Inferior parietal cortex (tissue), 1 donor: Measurements from ENCODE around the gene MTMR3.
A peak's percentile ranks its signal among the peaks of the same experiment; 100 is the strongest.

Experiments
- DNase-seq: peaks from one replicate; pipeline ENCODE4 v3.0.0-alpha.2; 2016; ENCODE audit errors: extremely low spot score

MTMR3 gene

GRCh38 chr22:30027169-30027568 is 144.2 kb downstream of the MTMR3 start:
- no peak for DNase-seq

- no peak for DNase-seq
Observed at GRCh38 chr22:30027791-30028190, 144.8 kb downstream of the MTMR3 start.

- DNase-seq: peak; percentile 78
Observed at GRCh38 chr22:30028731-30029130, 145.8 kb downstream of the MTMR3 start.

GRCh38 chr22:30029512-30029911 is 146.5 kb downstream of the MTMR3 start:
- DNase-seq: no peak

GRCh38 chr22:30030329-30030728 is 147.4 kb downstream of the MTMR3 start:
- DNase-seq: no peak

- DNase-seq: no peak
Observed at GRCh38 chr22:30031328-30031727, 148.4 kb downstream of the MTMR3 start.

GRCh38 chr22:30031764-30032455 is 148.9 kb downstream of the MTMR3 start:
- no peak for DNase-seq

GRCh38 chr22:30033137-30033536 is 150.2 kb downstream of the MTMR3 start:
- DNase-seq: no peak

GRCh38 chr22:30033901-30034300 is 150.9 kb downstream of the MTMR3 start:
- DNase-seq: no peak

- no peak for DNase-seq
Observed at GRCh38 chr22:30036656-30037055, 153.7 kb downstream of the MTMR3 start.

- no peak for DNase-seq
Observed at GRCh38 chr22:30038219-30038618, 155.2 kb downstream of the MTMR3 start.

GRCh38 chr22:30040499-30041260 is 157.7 kb downstream of the MTMR3 start:
- DNase-seq: no peak

- no peak for DNase-seq
Observed at GRCh38 chr22:30041475-30041874, 158.5 kb downstream of the MTMR3 start.

GRCh38 chr22:30041881-30042280 is 158.9 kb downstream of the MTMR3 start:
- DNase-seq: no peak

- no peak for DNase-seq
Observed at GRCh38 chr22:30043161-30043560, 160.2 kb downstream of the MTMR3 start.

GRCh38 chr22:30044369-30044768 is 161.4 kb downstream of the MTMR3 start:
- no peak for DNase-seq

- DNase-seq: no peak
Observed at GRCh38 chr22:30044881-30045493, 162.0 kb downstream of the MTMR3 start.

GRCh38 chr22:30045494-30045887 is 162.5 kb downstream of the MTMR3 start:
- DNase-seq: no peak

- no peak for DNase-seq
Observed at GRCh38 chr22:30045901-30046715, 163.1 kb downstream of the MTMR3 start.

GRCh38 chr22:30046716-30047363 is 163.9 kb downstream of the MTMR3 start:
- DNase-seq: no peak

- DNase-seq: no peak
Observed at GRCh38 chr22:30047364-30047738, 164.4 kb downstream of the MTMR3 start.

GRCh38 chr22:30048681-30049080 is 165.7 kb downstream of the MTMR3 start:
- no peak for DNase-seq
